ENCODE data around the gene EDEM3. TPM values are rescaled to one million over a fixed set of nuclear protein-coding genes. Genes with fewer than 3 reads are reported as not detected.

Gene EDEM3
- total RNA-seq, 4 donors from 2014 or later, result 28.1 to 57.0 (median 42.7) TPM

- intact Hi-C loops (cut with DNase I; ENCODE audit: low total_unique reads), result no loop called here
- Histone ChIP-seq H3K9me3 (no peaks in the 10 kb centered on the region), H3K27me3 (no peaks in the 10 kb centered on the region), H3K4me1 (no peaks in the 10 kb centered on the region), H3K36me3 (peaks cover 0 to 32% (median 13%) of the 10 kb centered on the region in 4 donors), H3K27ac (no peak overlapping the region), H3K4me3 (no peak overlapping the region)
- TF ChIP-seq EP300 (IDR thresholded peaks at IDR 0.05; ENCODE audit: low read depth) (no peak), POLR2A (IDR thresholded peaks at IDR 0.05) (no peak), POLR2AphosphoS5 (IDR thresholded peaks at IDR 0.05) (no peak), CTCF (IDR thresholded peaks at IDR 0.05) (no peak)
- in situ Hi-C loops (cut with MboI; ENCODE audit: low pct_ligation_motif_present in 1 of 4, low pct_unique_long_range_greater_than_20kb in 1 of 4, low sequenced_read_pairs in 3 of 4), result no loop called here
- no peak for DNase-seq
- WGBS, 2 donors (ENCODE audit: low coverage in 1 of 2), result 100% methylated on average over 2 of the region's 2 CpGs
Measured at GRCh38 chr1:184693011-184693410, 61.6 kb downstream of the EDEM3 start.

GRCh38 chr1:184691719-184692324, 62.8 kb downstream of the EDEM3 start:
- Histone ChIP-seq H3K27ac (no peak overlapping the region), H3K27me3 (no peaks in the 10 kb centered on the region), H3K9me3 (no peaks in the 10 kb centered on the region), H3K36me3 (peaks cover 0 to 32% (median 13%) of the 10 kb centered on the region in 4 donors), H3K4me3 (no peak overlapping the region), H3K4me1 (no peaks in the 10 kb centered on the region)
- WGBS, 2 donors (ENCODE audit: low coverage in 1 of 2), result 22 to 29% methylated on average over 4 of the region's 4 CpGs
- intact Hi-C loops (cut with DNase I; ENCODE audit: low total_unique reads), result no loop called here
- TF ChIP-seq CTCF (IDR thresholded peaks at IDR 0.05) (peak; percentile 64 to 77 (median 69)), POLR2AphosphoS5 (IDR thresholded peaks at IDR 0.05) (no peak)
- in situ Hi-C loops (cut with MboI; ENCODE audit: low pct_ligation_motif_present in 1 of 4, low pct_unique_long_range_greater_than_20kb in 1 of 4, low sequenced_read_pairs in 3 of 4), result no loop called here
- DNase-seq, result no peak

GRCh38 chr1:184686540-184686939, 68.1 kb downstream of the EDEM3 start:
- Histone ChIP-seq H3K27ac (no peak overlapping the region), H3K9me3 (peaks cover 0 to 3% of the 10 kb centered on the region in 2 donors), H3K36me3 (no peaks in the 10 kb centered on the region), H3K27me3 (no peaks in the 10 kb centered on the region), H3K4me3 (no peak overlapping the region), H3K4me1 (no peaks in the 10 kb centered on the region)
- in situ Hi-C loops (cut with MboI; ENCODE audit: low pct_ligation_motif_present in 1 of 4, low pct_unique_long_range_greater_than_20kb in 1 of 4, low sequenced_read_pairs in 3 of 4), result loop anchor here in 1 of 4 donors (10.0 kb wide), 1 partner anchor 602 kb away; no protein-coding TSS in a partner anchor
- 60 to 75% methylated on average over 1 to 3 of the region's 3 CpGs for WGBS, 2 donors (ENCODE audit: low coverage in 1 of 2)
- TF ChIP-seq EP300 (IDR thresholded peaks at IDR 0.05; ENCODE audit: low read depth), result no peak
- TF ChIP-seq POLR2A (IDR thresholded peaks at IDR 0.05), result no peak
- no peak for TF ChIP-seq POLR2AphosphoS5 (IDR thresholded peaks at IDR 0.05)
- no peak for TF ChIP-seq CTCF (IDR thresholded peaks at IDR 0.05)
- DNase-seq, result no peak
- intact Hi-C loops (cut with DNase I; ENCODE audit: low total_unique reads), result no loop called here

- TF ChIP-seq EP300 (IDR thresholded peaks at IDR 0.05; ENCODE audit: low read depth), result no peak
- TF ChIP-seq POLR2A (IDR thresholded peaks at IDR 0.05), result no peak
- no peak for TF ChIP-seq POLR2AphosphoS5 (IDR thresholded peaks at IDR 0.05)
- TF ChIP-seq CTCF (IDR thresholded peaks at IDR 0.05), result no peak
- intact Hi-C loops (cut with DNase I; ENCODE audit: low total_unique reads), result no loop called here
- 61 to 89% methylated on average over 1 to 7 of the region's 7 CpGs for WGBS, 2 donors (ENCODE audit: low coverage in 1 of 2)
- Histone ChIP-seq H3K36me3 (no peaks in the 10 kb centered on the region), H3K4me3 (no peak overlapping the region), H3K9me3 (peaks cover 0 to 9% of the 10 kb centered on the region in 2 donors), H3K4me1 (no peaks in the 10 kb centered on the region), H3K27me3 (no peaks in the 10 kb centered on the region), H3K27ac (no peak overlapping the region)
- peak; percentile 16 for DNase-seq
- in situ Hi-C loops (cut with MboI; ENCODE audit: low pct_ligation_motif_present in 1 of 4, low pct_unique_long_range_greater_than_20kb in 1 of 4, low sequenced_read_pairs in 3 of 4), result loop anchor here in 1 of 4 donors (10.0 kb wide), 1 partner anchor 600 kb away; no protein-coding TSS in a partner anchor
Measured at GRCh38 chr1:184685116-184685515, 69.5 kb downstream of the EDEM3 start.

Data from transverse colon (tissue), 4 donors.